Panc1 (cell line): Measurements from ENCODE around the gene USP32. TPM values are rescaled to one million over a fixed set of nuclear protein-coding genes. Genes with fewer than 3 reads are reported as not detected.

Experiments used
- ATAC-seq: fragments of 200-7000 bp; cut with Tn5 transposase; 2 replicates; pipeline ENCODE4 v1.9.1; 2020; ENCODE audit warnings: mild to moderate bottlenecking, moderate library complexity
- BruUV-seq: library from RNA; stranded (reverse); fragments of 400-500 nt; replicated peaks from 2 replicates; lab custom pipeline; 2021; lab: Mats Ljungman, UMichigan
- CTCF ChIA-PET: fragments of 300-600 bp; sonication (Branson Sonifier 250); formaldehyde crosslinking; loops from one replicate; lab custom pipeline; 2022; ENCODE audit warnings: antibody characterized with exemption; lab: Charles Lee
- POLR2A ChIA-PET: fragments of 300-600 bp; sonication (Branson Sonifier 250); formaldehyde crosslinking; loops from one replicate; lab custom pipeline; 2022; ENCODE audit warnings: antibody characterized with exemption; lab: Charles Lee
- DNase-seq: peaks from one replicate; pipeline ENCODE4 v3.0.0-alpha.2; 2010; ENCODE audit warnings: low read depth, low spot score
- H3K27ac ChIP-seq: 2 replicates; pipeline ENCODE4 v1.5.1; 2011; ENCODE audit warnings: mild to moderate bottlenecking, low read length, inconsistent platforms
- H3K27me3 ChIP-seq: fragments of 200-500 bp; sonication (Bioruptor generic); 2 replicates; pipeline ENCODE4 v1.6.0; 2014; ENCODE audit warnings: low read length, inconsistent platforms; ENCODE audit not compliant: control insufficient read depth, insufficient read depth
- H3K36me3 ChIP-seq: fragments of 200-500 bp; sonication (Bioruptor generic); 2 replicates; pipeline ENCODE4 v1.5.1; 2014; ENCODE audit warnings: inconsistent platforms, mild to moderate bottlenecking, low read length, moderate library complexity; ENCODE audit not compliant: control insufficient read depth, insufficient read depth
- H3K4me1 ChIP-seq: 2 replicates; pipeline ENCODE4 v1.5.1; 2011; ENCODE audit warnings: inconsistent platforms, mild to moderate bottlenecking, low read length, moderate library complexity; ENCODE audit not compliant: control insufficient read depth, insufficient read depth
- H3K4me3 ChIP-seq, 2 experiments: 2 replicates each; pipeline ENCODE4 v1.5.1; 2011 to 2012; ENCODE audit warnings: low read depth in 2 of 2, low read length in 2 of 2, mild to moderate bottlenecking in 2 of 2, inconsistent platforms in 1 of 2, moderate library complexity in 1 of 2
- H3K9me3 ChIP-seq: fragments of 200-500 bp; sonication (Bioruptor generic); 2 replicates; pipeline ENCODE4 v1.5.1; 2014; ENCODE audit warnings: low read depth, mild to moderate bottlenecking, inconsistent platforms, low read length, moderate library complexity; ENCODE audit not compliant: control insufficient read depth, insufficient read depth
- POLR2AphosphoS5 ChIP-seq: IDR thresholded peaks from 2 replicates; pipeline ENCODE4 v1.6.1; 2012; ENCODE audit warnings: mild to moderate bottlenecking, low read depth, low read length, moderate library complexity
- SIN3A ChIP-seq: IDR thresholded peaks from 2 replicates; pipeline ENCODE4 v1.6.1; 2012; ENCODE audit warnings: low read depth, mild to moderate bottlenecking, low read length, moderate library complexity, borderline replicate concordance; ENCODE audit not compliant: insufficient read depth
- TCF7L2 ChIP-seq: IDR thresholded peaks from 2 replicates; pipeline ENCODE4 v1.6.1; 2011; ENCODE audit warnings: mild to moderate bottlenecking, low read depth, low read length, inconsistent platforms
- in situ Hi-C: cut with HindIII; loops from 2 replicates; pipeline ENCODE4 v1.10.0; 2016; ENCODE audit warnings: low sequenced_read_pairs, low pct_unique_long_range_greater_than_20kb
- intact Hi-C: fragments of 100-400 bp; cut with micrococcal nuclease; formaldehyde crosslinking; loops from one replicate; pipeline ENCODE4 v1.10.0; 2022; ENCODE audit not compliant: unreplicated experiment
- total RNA-seq: library from RNA; stranded (reverse); gene quantifications from one replicate; pipeline ENCODE4 v1.2.1, GENCODE V29; 2021; ENCODE audit not compliant: unreplicated experiment
- TF ChIP-seq, protein P1 (sequence below): fragments of 450-650 bp; IDR thresholded peaks from 2 replicates; pipeline ENCODE4 v1.5.1; 2017; ENCODE audit warnings: mild to moderate bottlenecking
- TF ChIP-seq, protein P2 (sequence below), 2 experiments: IDR thresholded peaks; 2 replicates each; pipeline ENCODE4 v1.6.1; 2011 to 2012; ENCODE audit warnings: low read depth in 2 of 2, control low read depth in 1 of 2, low read length in 1 of 2, mild to moderate bottlenecking in 1 of 2, moderate library complexity in 1 of 2; ENCODE audit not compliant: insufficient read depth in 1 of 2

USP32 gene
- total RNA-seq, 1 experiment from 2014 or later, result 45.5 TPM

DNA sequence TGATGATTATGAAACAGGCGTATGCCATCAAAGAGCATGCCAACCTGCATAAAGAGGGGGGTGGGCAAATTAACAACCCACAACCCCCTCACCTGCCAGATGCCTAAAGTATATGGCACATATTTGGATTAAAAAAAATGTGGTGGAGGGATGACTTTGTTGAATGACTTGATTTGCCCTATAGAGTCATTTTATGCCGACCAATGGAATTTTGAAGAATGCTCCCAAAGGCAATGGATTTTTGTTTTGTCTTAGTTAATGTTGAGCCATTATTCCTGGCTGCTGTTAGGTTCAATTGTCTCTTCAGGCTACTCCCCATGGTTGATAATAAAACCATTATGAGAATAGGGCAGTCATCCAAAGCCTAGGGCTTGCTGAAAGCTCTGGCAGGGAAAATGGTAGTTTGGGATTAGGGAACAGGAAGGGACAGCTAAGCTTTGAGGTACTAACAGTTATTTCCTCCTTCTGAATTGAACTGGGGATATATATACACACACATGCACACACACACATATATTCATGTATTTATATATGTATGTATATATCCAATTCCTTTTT, 24.5 kb upstream of the USP32 start:
- no TSS peak for BruUV-seq
- peaks cover 3% of the 10 kb centered on the region; the same call in 1 of the 2 replicates for H3K4me1 ChIP-seq
- CTCF ChIA-PET, result no interaction called here

DNA sequence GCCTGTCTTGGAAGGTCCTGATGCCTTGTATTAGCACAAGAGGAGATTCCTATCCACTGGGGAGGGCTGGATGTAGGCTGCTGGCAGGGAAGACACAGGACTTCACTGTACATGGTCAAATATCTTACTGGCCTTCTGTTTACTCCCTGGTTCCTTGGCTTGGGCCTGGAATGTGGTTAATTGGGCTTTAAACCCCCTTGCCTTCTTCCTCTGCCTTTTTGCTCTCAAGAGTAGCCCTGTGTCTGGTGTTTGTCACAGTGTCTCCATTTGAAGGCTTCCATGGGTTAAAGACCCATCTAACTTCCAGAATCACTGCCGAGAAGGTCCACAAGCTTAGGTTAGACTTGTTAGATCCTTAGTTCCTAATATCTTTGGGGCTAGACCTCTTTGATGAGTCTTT, 23.2 kb upstream of the USP32 start:
- Histone ChIP-seq H3K4me1 (no peaks in the 10 kb centered on the region), H3K9me3 (no peaks in the 10 kb centered on the region), H3K36me3 (no peaks in the 10 kb centered on the region), H3K27ac (no peak overlapping the region), H3K4me3 (no peak overlapping the region), H3K27me3 (no peaks in the 10 kb centered on the region)
- no TSS peak for BruUV-seq
- in situ Hi-C loops (no loop called here), intact Hi-C loops (no loop called here)
- ChIA-PET POLR2A (no interaction called here), CTCF (no interaction called here)
- DNase-seq (no peak), ATAC-seq (no peak)
- TF ChIP-seq SIN3A, result no peak
- TF ChIP-seq POLR2AphosphoS5, result no peak
- TF ChIP-seq, protein P1, sequence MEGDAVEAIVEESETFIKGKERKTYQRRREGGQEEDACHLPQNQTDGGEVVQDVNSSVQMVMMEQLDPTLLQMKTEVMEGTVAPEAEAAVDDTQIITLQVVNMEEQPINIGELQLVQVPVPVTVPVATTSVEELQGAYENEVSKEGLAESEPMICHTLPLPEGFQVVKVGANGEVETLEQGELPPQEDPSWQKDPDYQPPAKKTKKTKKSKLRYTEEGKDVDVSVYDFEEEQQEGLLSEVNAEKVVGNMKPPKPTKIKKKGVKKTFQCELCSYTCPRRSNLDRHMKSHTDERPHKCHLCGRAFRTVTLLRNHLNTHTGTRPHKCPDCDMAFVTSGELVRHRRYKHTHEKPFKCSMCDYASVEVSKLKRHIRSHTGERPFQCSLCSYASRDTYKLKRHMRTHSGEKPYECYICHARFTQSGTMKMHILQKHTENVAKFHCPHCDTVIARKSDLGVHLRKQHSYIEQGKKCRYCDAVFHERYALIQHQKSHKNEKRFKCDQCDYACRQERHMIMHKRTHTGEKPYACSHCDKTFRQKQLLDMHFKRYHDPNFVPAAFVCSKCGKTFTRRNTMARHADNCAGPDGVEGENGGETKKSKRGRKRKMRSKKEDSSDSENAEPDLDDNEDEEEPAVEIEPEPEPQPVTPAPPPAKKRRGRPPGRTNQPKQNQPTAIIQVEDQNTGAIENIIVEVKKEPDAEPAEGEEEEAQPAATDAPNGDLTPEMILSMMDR, result no peak
- TF ChIP-seq, protein P2, sequence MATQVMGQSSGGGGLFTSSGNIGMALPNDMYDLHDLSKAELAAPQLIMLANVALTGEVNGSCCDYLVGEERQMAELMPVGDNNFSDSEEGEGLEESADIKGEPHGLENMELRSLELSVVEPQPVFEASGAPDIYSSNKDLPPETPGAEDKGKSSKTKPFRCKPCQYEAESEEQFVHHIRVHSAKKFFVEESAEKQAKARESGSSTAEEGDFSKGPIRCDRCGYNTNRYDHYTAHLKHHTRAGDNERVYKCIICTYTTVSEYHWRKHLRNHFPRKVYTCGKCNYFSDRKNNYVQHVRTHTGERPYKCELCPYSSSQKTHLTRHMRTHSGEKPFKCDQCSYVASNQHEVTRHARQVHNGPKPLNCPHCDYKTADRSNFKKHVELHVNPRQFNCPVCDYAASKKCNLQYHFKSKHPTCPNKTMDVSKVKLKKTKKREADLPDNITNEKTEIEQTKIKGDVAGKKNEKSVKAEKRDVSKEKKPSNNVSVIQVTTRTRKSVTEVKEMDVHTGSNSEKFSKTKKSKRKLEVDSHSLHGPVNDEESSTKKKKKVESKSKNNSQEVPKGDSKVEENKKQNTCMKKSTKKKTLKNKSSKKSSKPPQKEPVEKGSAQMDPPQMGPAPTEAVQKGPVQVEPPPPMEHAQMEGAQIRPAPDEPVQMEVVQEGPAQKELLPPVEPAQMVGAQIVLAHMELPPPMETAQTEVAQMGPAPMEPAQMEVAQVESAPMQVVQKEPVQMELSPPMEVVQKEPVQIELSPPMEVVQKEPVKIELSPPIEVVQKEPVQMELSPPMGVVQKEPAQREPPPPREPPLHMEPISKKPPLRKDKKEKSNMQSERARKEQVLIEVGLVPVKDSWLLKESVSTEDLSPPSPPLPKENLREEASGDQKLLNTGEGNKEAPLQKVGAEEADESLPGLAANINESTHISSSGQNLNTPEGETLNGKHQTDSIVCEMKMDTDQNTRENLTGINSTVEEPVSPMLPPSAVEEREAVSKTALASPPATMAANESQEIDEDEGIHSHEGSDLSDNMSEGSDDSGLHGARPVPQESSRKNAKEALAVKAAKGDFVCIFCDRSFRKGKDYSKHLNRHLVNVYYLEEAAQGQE (IDR thresholded peaks at IDR 0.05; ENCODE audit: insufficient read depth in 1 of 2, low read depth in 2 of 2, low read length in 1 of 2), result no peak
- TF ChIP-seq TCF7L2, result no peak

More for the DNA sequence above, 24.5 kb upstream of the USP32 start:
- no peak overlapping the region for H3K27ac ChIP-seq
- intact Hi-C loops, result no loop called here
- no peak for ATAC-seq
- H3K9me3 ChIP-seq, result no peaks in the 10 kb centered on the region
- TF ChIP-seq TCF7L2 (no peak), SIN3A (no peak), POLR2AphosphoS5 (no peak)
- TF ChIP-seq, protein P2 (IDR thresholded peaks at IDR 0.05; ENCODE audit: insufficient read depth in 1 of 2, low read depth in 2 of 2, low read length in 1 of 2), result no peak
- TF ChIP-seq, protein P1, result no peak
- DNase-seq, result no peak
- no peaks in the 10 kb centered on the region for H3K27me3 ChIP-seq
- H3K36me3 ChIP-seq, result no peaks in the 10 kb centered on the region
- POLR2A ChIA-PET, result no interaction called here
- in situ Hi-C loops, result no loop called here
- no peak overlapping the region for H3K4me3 ChIP-seq
